HCEC 1CT (cell line): ENCODE results near the gene SBK2.

Experiments
- DNase-seq: peaks from one replicate; pipeline ENCODE4 v3.0.0-alpha.2; 2017

Gene SBK2

DNA sequence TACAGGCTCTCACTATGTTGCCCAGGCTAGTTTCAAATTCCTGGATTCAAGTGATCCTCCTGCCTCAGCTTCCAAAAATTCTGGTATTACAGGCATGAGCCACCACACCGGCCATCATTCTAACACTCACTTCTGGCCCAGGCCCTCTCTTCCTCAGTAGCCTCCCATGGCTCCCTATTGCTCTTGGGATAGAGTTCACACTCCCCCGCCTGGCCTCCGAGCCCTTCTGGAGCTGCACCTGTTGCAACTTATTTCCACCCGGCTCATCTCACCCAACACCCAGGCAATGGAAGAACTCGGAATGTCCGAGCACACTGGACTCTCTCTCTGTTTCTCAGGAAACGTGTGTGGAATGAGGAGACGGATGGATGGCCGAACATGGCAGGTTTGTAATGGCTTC is 17.4 kb upstream of the SBK2 start:
- no peak for DNase-seq

DNA sequence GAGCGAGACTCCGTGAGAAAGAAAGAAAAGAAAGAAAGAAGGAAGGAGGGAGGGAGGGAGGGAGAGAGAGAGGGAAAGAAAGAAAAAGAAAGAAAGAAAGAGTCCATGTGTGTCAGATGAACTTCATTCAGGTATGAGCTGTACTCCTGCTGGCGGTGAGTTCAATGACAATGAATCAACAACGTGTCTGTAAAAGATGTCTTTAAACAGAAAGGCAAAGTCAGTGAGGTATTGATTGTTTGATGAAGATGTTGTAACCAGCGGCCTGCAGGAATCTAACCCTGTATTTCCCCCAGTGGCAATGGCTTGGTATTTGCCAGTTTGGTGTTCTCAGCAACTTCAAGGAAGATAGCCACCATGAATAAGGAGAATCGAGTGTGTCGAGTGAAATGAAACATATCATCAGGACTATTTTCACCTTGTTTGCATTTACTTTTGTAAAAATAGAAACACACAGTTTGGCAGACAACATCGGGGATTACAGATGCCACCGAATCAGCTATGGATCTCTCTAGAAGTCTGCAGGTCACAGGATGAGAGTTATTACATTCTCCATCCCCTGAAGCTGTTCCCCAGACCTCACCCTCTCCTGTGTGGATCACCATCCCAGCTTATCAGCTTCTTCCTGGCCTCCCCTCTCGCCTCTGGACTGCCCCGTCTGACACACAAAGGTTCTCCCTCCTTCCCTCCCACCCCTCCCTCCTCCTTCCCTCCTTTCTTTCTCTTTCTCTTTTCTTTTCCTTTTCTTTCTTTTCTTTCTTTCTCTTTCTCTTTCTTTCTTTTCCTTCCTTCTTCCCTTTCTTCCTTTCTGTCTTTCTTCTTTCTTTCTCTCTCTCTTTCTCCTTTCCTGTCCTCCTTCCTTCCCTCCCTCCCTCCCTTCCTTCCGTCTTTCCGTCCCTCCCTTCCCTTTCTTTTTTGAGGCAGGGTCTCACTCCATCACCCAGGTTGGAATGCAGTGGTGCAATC is 16.6 kb upstream of the SBK2 start:
- no peak for DNase-seq

DNA sequence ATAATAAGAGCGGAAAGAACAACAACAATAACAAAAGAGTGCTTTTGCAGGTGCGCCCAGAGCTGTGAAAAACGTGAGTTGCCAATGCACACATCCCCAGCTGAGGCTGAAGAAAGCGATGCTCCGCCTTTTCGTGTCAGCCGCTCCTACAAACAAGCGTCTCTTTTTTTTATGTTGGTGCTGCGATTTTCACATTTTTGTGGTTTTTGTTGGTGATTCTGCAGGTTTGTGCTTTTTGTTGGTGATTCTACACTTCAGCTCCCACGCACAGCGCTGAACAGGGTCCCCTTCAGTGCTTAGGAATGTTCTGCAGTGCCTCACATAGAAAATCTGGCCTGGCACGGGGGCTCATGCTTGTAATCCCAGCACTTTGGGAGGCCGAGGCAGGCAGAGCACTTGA is 15.7 kb upstream of the SBK2 start:
- peak; percentile 62 for DNase-seq

DNA sequence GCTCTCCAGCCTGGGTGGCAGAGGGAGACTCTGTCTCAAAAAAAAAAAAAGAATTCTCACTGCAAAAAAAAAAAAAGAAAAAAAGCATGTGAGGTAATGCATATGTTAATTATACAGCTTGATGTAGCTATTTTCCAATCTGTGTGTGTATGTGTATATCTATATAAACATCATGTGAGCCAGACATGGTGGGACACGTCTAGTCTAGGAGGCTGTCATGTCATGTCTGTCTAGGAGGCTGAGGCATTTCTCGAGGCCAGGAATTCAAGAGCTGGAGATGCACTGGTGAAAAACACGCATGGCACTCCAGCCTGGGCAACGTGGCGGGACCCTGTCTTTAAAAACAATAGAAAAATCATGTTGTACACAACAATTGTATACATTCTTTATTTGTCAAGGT is 15.3 kb upstream of the SBK2 start:
- DNase-seq, result no peak

DNA sequence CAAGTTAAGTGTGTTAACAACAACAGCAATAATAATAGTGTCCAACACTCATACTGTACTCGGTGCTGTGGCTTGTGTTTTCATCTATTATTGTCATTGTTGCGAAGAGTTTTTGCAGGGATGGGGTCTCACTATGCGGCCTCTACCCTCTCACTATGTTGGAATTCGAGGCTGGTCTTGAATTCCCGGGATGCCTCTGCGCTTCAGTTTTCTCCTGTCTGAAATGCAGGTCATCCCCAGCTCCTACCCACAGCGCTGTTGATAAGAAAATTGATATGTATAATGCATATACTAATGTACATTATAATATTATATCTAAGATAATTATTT is 13.4 kb upstream of the SBK2 start:
- no peak for DNase-seq

DNA sequence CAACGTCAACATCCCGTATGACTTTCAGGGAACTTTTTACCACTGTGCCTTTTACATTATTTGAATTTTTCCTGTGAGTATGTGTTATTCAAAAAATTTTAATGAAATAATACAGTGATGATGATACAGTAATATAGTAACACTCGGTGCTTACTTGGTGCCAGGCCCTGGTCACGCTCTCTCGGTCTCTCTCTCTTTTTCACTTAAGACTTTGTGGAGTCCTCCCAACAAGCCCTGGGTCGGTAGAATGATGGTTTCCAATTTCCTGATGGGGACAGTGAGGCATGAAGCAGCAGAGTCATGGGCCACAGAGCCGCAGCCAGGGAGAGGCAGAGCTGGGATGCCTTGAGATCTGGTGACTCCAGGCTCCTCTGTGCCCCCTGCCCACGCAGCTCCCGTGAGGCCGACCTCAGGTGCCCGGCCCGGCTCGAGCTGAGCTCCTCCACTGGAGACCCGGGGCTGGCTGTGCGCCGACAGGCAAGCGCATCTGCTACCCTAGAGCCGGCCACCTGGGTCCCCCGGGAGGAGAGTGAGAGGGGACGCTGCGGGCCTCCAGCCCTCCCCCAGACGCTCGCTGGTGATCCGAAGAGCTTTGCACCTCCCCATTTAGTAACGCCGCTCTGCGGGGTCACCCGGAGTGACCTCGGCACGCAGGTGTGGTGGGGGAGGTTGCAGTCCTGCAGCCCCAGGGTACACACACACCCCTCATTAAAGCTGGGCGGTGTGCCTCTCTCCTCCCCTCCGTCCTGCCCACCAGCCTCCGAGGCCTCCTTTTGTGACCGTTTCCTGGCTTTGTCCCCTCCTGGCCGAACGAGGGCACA is 12.8 kb upstream of the SBK2 start:
- peak; percentile 89 for DNase-seq

DNA sequence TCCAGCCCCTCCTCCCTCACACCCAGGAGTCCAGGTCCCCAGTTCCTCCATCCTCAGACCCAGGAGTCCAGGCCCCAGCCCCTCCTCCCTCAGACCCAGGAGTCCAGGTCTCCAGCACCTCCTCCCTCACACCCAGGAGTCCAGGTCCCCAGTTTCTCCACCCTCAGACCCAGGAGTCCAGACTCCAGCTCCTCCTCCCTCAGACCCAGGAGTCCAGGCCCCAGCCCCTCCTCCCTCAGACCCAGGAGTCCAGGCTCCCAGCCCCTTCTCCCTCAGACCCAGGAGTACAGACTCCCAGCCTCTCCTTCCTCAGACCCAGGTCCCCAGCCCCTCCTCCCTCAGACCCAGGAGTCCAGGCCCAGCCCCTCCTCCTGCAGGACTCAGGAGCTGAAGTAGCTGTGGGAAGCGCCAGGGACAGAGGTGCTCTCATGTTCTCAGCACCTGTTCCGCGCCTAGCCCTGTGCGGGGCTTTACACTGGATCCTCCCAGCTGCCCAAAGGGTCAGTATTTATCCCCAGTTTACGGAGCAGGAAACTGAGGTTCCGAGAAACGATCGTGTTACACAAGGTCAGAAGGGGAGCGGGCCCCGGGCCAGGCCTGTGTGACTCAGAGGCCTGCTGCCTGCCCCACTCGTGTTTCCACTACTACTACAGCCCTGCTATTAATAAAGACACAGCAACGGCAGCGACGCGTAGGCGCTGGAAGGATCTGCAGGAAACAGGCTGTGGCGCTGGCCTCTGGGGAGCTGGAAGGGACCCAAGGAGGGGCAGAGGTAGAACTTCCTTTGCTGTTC is 10.1 kb upstream of the SBK2 start:
- no peak for DNase-seq

DNA sequence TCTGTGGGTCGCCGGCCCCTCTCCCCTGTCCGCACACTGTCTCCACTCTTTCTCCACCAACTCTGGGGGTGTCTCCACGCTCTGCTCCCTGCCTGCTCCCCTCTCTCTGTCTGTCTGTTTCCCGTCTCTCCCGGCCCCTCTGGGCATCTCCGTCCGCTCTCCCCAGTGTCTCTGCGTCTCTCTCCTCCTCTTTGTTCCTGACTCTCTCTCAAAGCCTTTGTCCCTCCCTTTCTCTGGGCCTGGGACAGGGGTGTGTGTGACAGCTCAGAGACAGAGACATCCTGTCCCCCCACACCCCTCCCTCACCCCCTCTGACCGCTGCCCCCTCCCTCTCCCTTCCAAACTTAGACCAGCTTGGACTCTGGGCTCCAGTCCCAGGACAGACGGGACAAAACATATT is 9.1 kb upstream of the SBK2 start:
- DNase-seq, result no peak

DNA sequence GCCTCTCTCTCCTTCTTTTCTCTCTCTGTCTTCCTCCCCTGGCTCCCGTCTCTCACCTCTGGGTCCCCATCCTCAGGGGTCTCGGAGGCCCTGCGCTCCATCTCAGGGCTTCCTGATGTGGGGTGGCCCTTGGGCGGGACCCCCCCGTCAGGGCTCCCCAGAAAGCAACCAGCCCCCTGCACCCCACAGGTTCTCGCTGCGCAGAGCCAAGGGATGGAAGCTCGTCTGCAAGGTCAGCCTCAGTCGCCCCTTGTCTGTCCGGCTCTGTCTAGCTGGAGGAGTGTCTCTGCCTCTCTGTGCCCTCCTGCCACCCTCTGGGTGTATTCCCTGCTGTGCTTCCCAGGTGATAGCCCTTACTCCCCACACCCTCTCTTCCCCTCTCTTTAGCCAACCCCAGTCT is 8.5 kb upstream of the SBK2 start, which contains the start of gene SBK3:
Gene SBK3 (minus strand): TSS at position 101 of the 400 bp plus-strand sequence. CDS start 0 bp downstream, at position 101.
- no peak for DNase-seq

DNA sequence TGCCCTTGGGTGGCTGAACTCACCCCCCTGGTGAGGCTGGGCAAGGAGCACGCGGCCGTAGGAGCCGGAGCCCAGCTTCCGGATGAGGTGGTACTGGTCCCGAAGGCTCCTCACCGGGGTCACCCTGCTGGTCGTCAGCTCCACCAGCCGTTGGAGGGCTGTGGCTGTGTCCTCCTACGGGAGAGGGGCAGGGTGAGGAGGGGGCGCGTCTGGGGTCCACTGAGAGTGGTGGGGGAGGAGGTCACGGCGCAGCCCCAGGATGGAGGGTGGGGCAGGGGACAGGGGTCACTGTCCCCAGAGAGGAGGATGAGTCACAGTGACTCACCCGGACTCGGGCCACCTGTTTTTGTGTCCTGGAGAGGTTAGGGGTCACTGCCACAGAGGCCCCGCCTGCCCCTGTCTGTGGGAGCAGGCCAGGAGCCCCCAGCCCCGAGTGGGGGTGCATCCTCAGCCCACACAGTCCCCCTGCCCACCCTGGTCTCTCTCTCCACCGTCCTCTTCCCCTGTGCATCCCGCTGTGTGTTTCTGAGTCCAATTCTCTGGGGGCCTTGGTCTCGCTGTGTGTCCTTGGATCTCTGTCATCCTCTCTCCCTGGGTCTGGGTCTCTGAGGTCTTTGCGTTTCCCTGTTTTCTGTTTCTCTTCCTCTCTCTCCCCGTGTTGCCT is 8.0 kb upstream of the SBK2 start:
- DNase-seq, result no peak

DNA sequence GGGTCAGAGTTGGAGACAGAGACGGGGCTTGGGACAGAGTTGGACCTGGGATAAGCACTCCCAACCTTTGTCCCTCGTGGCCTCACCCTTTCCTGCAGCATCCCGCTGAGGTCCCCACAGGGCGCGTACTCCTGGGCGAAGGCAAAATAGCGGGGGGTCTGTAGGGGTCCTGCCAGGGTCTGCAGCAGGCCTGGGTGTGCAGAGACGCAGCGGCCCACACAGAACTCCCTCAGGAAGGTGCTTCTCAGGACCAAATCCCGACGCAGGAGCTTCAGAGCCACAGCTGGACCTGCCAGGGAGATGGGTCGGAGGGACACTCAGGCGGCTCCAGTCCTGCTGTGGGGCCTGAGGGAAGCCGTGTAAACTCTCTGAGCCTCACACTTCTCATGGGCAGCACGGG is 7.1 kb upstream of the SBK2 start:
- no peak for DNase-seq

DNA sequence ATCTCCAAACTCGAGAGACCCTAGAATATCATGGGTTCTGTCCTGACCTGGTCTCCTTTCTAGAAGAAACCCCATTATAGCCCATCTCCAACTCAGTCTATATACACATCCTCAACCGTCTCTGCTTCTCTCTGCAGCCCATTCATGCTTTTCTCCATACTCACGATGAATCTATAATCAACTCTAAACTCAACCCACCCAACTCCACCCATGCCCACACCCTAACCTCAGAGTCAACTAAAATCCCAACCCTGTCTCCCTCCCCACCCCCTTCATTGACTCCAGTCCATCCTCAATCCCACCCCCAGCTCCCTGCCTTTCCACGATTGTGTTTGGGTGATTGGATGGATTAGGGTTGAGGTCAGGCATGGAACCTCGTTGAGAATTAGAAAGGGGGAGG is 6.6 kb upstream of the SBK2 start:
- DNase-seq, result no peak

DNA sequence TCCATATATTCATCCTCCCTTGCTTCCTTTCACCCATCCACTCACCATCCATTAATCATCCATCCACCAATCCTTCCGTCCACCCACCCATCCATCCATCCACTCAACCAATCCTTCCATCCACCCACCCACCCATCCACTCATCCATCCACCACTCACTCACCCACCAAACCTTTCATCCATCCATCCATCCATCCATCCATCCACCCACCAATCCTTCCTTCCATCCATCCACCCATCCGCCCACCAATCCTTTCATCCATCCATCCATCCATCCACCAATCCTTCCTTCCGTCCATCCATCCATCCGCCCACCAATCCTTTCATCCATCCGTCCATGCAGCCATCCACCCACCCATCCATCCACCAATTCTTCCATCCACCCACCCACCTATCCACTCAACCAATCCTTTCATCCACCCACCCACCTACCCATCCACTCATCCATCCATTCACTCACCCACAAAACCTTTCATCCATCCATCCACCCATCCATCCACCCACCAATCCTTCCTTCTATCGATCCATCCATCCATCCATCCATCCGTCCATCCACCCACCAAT is 5.4 kb upstream of the SBK2 start:
- DNase-seq, result no peak

DNA sequence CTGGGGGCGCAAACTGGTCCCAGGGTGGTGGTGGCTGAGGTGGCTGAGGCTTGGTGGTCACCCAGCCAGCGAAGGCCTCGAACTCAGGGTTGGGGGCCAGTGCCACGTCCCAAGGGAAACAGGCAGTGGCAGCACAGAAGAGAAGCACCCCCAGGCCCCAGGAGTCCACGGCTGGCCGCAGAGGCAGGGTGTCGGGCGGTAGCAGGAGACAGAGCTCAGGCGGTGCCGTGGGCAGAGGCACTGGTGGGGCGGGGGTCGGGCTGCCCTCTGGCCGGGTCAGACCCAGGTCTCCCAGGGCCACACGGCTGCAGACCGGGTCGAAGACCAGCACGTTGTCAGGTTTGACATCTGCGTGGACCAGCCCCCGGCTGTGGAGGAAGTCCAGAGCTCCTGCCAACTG is 4.2 kb upstream of the SBK2 start:
- DNase-seq, result no peak

DNA sequence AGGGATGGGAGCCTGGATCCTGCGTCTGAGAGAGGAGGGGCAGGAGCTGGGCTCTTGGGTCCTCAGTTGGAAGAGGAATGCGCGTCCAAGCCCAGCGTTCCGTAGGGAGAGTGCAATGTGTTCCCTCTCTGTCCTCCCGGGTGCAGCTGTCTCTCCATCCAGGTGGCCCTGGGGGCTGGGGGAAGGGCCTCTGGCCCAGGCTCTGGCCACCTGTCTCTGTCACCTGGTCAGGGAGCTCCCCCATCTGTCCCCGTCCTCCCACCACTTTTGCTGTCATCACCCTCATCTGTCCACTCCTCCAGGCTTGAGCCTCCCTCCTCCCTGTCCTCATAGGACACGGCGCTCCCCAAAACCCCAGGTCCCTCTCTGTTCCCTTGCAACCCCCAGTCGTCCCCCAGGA is 3.7 kb upstream of the SBK2 start:
- DNase-seq, result no peak

DNA sequence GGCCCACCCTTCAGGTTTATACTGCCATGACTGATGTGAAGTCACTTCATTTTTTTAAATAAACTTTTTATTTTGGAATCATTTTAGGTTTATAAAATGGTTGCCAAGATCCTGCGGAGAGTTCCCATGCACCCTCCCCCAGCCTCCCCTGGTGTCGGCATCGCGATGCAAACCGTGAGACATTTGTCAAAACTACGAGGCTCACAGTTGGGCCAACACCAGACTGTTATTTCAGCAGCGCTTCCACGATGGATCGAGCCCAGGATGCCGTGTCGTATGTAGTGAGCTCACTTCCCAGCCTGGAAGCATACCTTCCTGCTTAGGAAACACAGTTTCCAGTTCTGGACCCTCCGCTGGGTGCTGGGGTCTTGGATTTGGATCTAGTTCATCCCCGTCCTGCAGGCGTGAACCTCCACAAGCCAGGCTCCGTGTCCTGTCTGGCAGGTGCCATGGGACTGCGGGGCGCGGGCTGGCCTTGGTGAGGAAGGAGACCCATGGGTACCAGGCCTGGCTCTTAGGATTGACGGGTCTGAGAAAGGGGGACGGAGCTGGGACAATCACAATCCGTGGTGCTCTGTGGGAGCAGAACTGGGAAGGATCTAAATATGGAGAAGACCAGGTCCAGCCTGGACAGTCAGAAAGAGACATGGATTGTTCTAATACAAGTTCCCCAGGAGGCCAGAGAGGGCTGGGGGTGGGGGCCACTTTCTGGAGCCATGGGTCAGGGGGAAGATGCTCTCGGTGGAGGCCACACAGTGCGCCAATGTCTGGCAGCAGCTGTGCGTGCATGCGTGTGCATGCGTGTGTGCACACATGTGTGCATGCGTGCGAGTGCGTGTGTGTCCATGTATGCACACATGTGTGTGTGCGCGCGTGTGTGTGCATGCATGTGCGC is 2.4 kb upstream of the SBK2 start:
- no peak for DNase-seq

DNA sequence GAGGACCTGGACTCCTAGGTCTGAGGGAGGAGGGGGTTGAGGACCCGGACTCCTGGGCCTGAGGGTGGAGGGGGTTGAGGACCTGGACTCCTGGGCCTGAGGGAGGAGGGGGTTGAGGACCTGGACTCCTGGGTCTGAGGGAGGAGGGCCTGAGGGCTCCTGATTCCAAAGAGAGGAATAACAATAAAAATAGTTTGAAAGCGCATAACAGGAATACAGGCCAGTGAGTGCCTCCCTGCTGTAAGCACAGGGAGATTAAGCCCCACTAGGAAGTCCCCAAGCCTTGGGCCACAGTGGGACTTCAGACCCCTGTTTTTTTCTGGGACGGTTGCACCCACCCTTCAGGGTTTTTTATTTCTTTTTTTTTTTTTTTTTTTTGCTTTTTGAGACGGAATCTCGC is 1.2 kb upstream of the SBK2 start:
- DNase-seq, result no peak

DNA sequence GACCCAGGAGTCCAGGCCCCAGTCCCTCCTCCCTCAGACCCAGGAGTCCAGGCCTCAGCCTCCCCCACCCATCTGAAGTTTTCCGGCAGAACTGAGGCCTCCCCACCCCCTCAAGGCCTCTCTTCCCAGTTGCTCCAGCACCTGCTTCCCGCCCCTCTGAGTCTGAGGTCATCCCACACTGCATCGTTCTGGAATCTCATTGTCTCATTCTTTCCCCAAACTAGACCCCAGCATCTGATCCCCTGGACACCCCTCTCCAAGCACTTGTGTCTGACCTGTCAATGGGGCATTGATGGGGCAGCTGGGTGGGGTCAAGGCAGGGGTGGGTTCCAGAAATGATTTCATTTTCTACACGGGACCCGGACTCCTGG is 793 bp upstream of the SBK2 start:
- peak; percentile 23 for DNase-seq

DNA sequence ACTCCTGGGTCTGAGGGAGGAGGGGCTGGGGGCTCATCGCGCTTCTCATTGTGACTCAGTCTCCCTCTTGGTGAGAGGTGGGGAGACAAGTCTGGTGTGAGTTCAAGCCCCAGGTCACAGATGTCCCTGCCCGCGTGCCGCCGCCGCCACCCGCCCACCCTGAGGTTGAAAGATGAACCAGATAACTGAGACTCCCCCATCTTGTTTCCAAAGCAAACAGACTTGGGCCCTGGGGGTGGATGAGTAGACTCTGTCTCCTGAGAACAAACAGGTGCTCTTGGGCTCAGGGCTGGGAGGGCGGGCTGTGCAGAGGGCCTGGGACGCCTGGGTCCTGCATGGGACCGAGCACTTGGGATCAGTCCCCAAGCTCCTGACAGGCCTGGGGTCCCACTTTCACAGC is 567 bp downstream of the SBK2 start:
- DNase-seq, result no peak

DNA sequence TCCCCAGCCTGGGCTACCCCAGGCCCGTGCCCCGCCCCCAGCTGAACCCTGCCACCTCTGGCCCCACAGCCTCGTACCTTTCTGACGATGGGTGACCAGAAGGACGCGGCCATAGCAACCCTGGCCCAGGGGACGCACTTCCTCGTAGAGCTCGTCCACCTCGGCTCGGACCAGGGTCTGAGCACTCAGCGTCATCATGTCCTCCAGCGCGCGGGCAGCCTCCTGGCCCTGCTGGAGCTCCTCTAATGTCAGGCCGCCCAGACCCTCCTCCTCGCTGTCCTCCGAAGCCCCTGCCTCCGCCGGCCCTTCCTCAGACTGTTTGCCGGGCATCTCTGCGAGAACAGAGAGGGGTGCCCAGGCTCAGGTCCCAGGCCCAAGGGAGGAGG is 975 bp downstream of the SBK2 start:
- DNase-seq, result no peak

DNA sequence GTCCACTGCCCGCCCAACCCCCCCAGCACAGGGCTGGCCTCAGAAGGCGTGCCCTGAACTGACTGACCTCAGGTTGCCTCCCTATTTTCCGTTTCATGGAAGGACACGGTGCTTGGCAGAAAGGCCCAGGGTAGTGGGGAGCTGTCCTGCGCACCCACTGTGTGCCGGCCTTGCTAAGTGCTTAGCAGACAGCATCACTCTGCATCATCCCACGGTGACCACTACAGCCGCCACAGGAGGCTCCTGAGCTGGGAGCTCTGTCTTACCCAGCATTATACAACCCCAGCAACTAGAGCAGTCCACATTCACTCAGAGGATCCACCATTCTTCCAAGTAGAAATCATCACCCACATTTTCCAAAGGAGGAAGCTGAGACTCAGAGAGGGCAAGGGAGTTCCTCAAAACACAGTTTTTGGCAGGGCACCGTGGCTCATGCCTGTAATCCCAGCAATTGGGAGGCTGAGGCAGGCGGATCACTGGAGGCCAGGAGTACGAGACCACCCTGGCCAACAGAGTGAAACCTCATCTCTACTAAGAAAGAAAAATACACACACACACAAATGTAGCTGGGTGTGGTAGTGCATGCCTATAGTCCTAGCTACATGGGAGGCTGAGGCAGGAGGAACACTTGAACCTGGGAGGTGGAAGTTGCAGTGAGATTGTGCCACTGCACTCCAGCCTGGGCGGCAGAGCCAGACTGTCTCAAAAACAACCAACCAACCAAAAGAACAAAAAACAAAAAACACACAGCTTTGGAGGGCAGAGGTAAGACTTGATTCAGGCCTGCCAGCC is 1.6 kb downstream of the SBK2 start:
- no peak for DNase-seq
